Stimulated activated CD4-positive, alpha-beta T cell treated with anti-CD3 and anti-CD28 coated beads, TNF-alpha, amount 100 ng/mL, for 48 hours (primary cell): ENCODE data around the gene KIF1C.
"Not testable (repeated sequence)": the region's sequence is repeated elsewhere in the genome, so short reads cannot be mapped to it uniquely, and the experiment has no call there.

Experiments used
- DNase-seq, 3 donors: peaks; one replicate each; pipeline ENCODE4 v3.0.0-alpha.2; 2020; ENCODE audit warnings: low read depth in 3 of 3

Gene KIF1C

GRCh38 chr17:5045496-5045895, 47.7 kb downstream of the KIF1C start:
- DNase-seq = no peak

GRCh38 chr17:5047446-5047845, 49.7 kb downstream of the KIF1C start:
- DNase-seq = no peak

GRCh38 chr17:5049314-5049841, 51.6 kb downstream of the KIF1C start:
- no peak for DNase-seq

GRCh38 chr17:5050278-5050677, 52.5 kb downstream of the KIF1C start:
- no peak for DNase-seq

- DNase-seq = no peak
Measured at GRCh38 chr17:5055543-5055942, 57.8 kb downstream of the KIF1C start.

- no peak for DNase-seq
Measured at GRCh38 chr17:5065227-5065744, 67.5 kb downstream of the KIF1C start.

GRCh38 chr17:5068236-5068635, 70.5 kb downstream of the KIF1C start:
- DNase-seq = no peak

- no peak for DNase-seq
Measured at GRCh38 chr17:5069724-5070123, 72.0 kb downstream of the KIF1C start.

- DNase-seq = not testable (repeated sequence)
Measured at GRCh38 chr17:5075472-5075871, 77.7 kb downstream of the KIF1C start.

- not testable (repeated sequence) for DNase-seq
Measured at GRCh38 chr17:5077275-5077674, 79.5 kb downstream of the KIF1C start.

- DNase-seq = no peak
Measured at GRCh38 chr17:5077781-5078105, 80.0 kb downstream of the KIF1C start.
